Loucy (cell line): Measurements from ENCODE around the gene CELF4.

Source experiments
- CTCF ChIP-seq: fragments of 200-600 bp; sonication (generic); conservative IDR thresholded peaks from 2 replicates; pipeline ENCODE4 v1.5.1; 2014; ENCODE audit warnings: mild to moderate bottlenecking, antibody characterized with exemption, low read length
- EZH2phosphoT487 ChIP-seq: fragments of 200-600 bp; IDR thresholded peaks from 2 replicates; pipeline ENCODE4 v1.6.1; 2018; ENCODE audit warnings: antibody characterized with exemption, mild to moderate bottlenecking, moderate library complexity, borderline replicate concordance

GRCh38 chr18:37521510-37522465 is 43.8 kb downstream of the CELF4 start:
- TF ChIP-seq EZH2phosphoT487 (no peak), CTCF (no peak)
